ENCODE data around the gene MORC3.
"Not testable (repeated sequence)": the region's sequence is repeated elsewhere in the genome, so short reads cannot be mapped to it uniquely, and the experiment has no call there.

MORC3 gene

DNA sequence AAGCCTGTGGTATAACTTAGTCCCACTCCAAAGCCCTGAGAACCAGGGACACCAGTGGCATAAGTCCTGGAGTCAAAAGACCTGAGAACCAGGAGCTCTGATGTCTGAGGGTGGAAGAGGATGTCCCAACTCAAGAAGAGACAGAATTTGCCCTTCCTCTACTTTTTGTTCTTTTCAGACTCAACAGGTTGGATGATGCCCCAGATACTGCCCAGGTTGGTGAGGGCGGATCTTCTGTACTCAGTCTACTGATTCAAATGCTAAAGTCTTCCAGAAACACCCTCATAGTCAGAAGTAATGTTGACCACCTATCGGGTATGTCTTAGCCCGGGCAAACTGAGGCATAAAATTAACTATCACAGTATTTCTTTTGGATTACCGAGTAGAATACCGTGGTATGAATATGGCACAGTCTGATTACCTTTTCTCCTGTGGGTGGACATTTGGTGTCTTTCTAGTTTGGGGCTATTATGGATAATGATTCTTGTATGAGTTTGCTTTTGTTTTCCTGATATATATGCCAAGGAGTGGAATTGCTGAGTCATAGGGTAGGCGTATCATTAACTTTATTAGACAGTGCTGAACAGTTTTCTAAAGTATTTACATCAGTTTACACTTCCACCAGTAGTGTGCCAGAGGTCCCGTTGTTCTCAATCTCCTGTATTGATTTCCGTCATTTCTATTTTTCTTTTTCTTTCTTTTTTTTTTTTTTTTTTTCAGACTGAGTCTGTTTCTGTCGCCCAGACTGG, 62.0 kb downstream of the MORC3 start:
- no peak for DNase-seq (ENCODE audit: extremely low spot score)
- TF ChIP-seq HDGF (IDR thresholded peaks at IDR 0.05; ENCODE audit: borderline replicate concordance): no peak
- TF ChIP-seq CTBP1 (IDR thresholded peaks at IDR 0.05; ENCODE audit: borderline replicate concordance): no peak
- TF ChIP-seq SUZ12 (IDR thresholded peaks at IDR 0.05): no peak
- no peak for TF ChIP-seq ARNT (IDR thresholded peaks at IDR 0.05)
- TF ChIP-seq NFRKB (IDR thresholded peaks at IDR 0.05): no peak
- no peak for TF ChIP-seq SP1 (IDR thresholded peaks at IDR 0.05)
- TF ChIP-seq FOXM1 (IDR thresholded peaks at IDR 0.05; ENCODE audit: borderline replicate concordance): no peak
- no peak for TF ChIP-seq FOXK2 (IDR thresholded peaks at IDR 0.05)
- TF ChIP-seq ELF4 (IDR thresholded peaks at IDR 0.05): no peak
- no peak for TF ChIP-seq BHLHE40 (IDR thresholded peaks at IDR 0.05; ENCODE audit: borderline replicate concordance)
- no peak for TF ChIP-seq FOXA1 (IDR thresholded peaks at IDR 0.05)
- TF ChIP-seq TARDBP (IDR thresholded peaks at IDR 0.05): no peak
- TF ChIP-seq L3MBTL2 (conservative IDR thresholded peaks at IDR 0.05): no peak
- no peak for TF ChIP-seq LEF1 (IDR thresholded peaks at IDR 0.05; ENCODE audit: borderline replicate concordance)
- TF ChIP-seq PKNOX1 (IDR thresholded peaks at IDR 0.05): no peak
- no peak for TF ChIP-seq ZNF384 (IDR thresholded peaks at IDR 0.05)
- CTCF ChIA-PET: interaction anchor here (0.6 kb wide), 1 partner anchor 97 kb away, joined by 4 read pairs; no protein-coding TSS in a partner anchor
- POLR2A ChIA-PET: interaction anchor here (0.9 kb wide), 1 partner anchor 62 kb away, joined by 3 read pairs; the partner anchor contains the start of gene MORC3

- DNase-seq (ENCODE audit: extremely low spot score): not testable (repeated sequence)
- POLR2A ChIA-PET: interaction anchor here (0.9 kb wide), 1 partner anchor 63 kb away, joined by 3 read pairs; the partner anchor contains the start of gene MORC3
- CTCF ChIA-PET: interaction anchor here (0.6 kb wide), 1 partner anchor 98 kb away, joined by 4 read pairs; no protein-coding TSS in a partner anchor
Observed at GRCh38 chr21:36382722-36383121, 62.7 kb downstream of the MORC3 start.

GRCh38 chr21:36384885-36385232, 64.9 kb downstream of the MORC3 start:
- ChIA-PET CTCF (no interaction called here), POLR2A (interaction anchor here (0.9 to 1.3 kb wide), 2 partner anchors 8 to 65 kb away, joined by 3 to 4 read pairs; partner anchors contain the start of gene MORC3)
- no peak for DNase-seq (ENCODE audit: extremely low spot score)
- TF ChIP-seq NFRKB (IDR thresholded peaks at IDR 0.05): no peak
- no peak for TF ChIP-seq HDGF (IDR thresholded peaks at IDR 0.05; ENCODE audit: borderline replicate concordance)
- no peak for TF ChIP-seq BHLHE40 (IDR thresholded peaks at IDR 0.05; ENCODE audit: borderline replicate concordance)
- TF ChIP-seq PKNOX1 (IDR thresholded peaks at IDR 0.05): no peak

DNA sequence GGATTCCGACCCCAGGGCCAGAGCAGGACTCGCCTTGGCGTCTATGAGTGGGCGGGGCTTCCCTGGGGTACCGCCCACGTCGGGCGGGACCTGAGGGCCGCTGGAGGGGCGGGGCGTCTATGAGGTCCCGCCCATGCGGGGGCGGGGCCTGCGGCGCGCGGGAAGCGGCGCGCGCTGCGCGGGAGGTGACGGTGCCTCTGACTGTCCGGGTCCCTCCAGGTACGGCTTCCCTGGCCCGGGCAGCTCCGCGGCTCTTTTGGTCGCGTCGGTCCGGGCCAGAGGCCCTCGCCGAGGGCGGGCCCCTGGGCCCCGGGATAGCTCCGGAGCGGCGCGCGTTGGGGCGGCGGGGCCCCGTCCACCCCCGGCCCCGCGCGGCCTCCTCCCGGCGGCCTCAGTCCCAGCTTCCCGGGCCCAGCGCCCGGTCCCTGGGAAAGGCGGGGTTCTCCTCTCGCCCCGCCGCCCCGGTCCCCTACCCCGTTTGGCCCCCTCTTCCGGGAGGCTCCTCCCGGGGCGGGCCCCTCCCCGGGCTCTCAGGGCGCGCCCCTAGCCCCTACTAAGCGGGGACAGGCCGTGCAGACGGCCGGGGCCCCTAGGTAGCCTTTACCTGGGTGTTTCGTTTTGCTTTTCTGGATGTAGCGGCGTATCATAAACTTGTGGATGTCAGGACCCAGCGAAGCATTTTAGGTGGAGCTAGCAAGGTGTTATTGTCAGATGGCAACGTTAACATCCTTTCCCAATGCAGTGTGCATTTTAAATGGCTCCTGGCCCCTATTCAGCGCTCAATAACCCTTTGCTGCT, 65.4 kb downstream of the MORC3 start, which contains the start of gene CHAF1B:
CHAF1B (plus strand) TSS at position 160 of the 798 bp plus-strand sequence. CDS start 745 bp downstream, outside the sequence.
- DNase-seq (ENCODE audit: extremely low spot score): peak; percentile 99
- TF ChIP-seq TARDBP (IDR thresholded peaks at IDR 0.05) (no peak), SUZ12 (IDR thresholded peaks at IDR 0.05) (no peak), LEF1 (IDR thresholded peaks at IDR 0.05; ENCODE audit: borderline replicate concordance) (no peak), SP1 (IDR thresholded peaks at IDR 0.05) (peak; percentile 77)
- POLR2A ChIA-PET: interaction anchor here (1.3 kb wide), 1 partner anchor 9 kb away, joined by 4 read pairs; no protein-coding TSS in a partner anchor
- CTCF ChIA-PET: interaction anchor here (0.6 kb wide), 1 partner anchor 19 kb away, joined by 4 read pairs; no protein-coding TSS in a partner anchor

DNA sequence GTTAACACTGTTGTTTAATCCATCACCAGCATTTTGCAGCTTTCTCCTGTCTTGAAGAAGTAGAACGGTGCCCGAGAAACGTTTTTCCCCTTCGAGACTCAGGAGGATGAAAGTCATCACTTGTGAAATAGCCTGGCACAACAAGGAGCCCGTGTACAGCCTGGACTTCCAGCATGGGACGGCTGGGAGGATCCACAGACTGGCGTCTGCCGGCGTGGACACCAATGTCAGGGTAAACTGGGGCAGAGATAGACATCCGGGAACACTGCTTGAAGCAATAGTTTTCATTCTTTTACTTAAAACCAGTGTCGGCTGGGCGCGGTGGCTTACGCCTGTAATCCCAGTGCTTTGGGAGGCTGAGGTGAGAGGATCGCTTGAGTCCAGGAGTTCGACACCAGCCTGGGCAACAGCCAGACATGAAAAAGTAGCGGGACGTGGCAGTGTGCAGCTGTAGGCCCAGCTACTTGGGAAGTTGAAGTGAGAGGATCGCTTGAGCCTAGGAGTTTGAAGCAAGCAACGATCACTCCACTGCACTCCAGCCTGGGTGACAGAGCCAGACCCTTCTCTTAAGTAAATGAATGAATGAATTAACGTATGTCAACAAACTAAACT, 66.1 kb downstream of the MORC3 start:
- ChIA-PET POLR2A (interaction anchor here (1.3 kb wide), 1 partner anchor 10 kb away, joined by 4 read pairs; no protein-coding TSS in a partner anchor), CTCF (interaction anchor here (0.6 kb wide), 1 partner anchor 20 kb away, joined by 4 read pairs; no protein-coding TSS in a partner anchor)
- no peak for DNase-seq (ENCODE audit: extremely low spot score)
- TF ChIP-seq SUZ12 (IDR thresholded peaks at IDR 0.05) (no peak), FOXM1 (IDR thresholded peaks at IDR 0.05; ENCODE audit: borderline replicate concordance) (no peak), ELF4 (IDR thresholded peaks at IDR 0.05) (no peak), CTBP1 (IDR thresholded peaks at IDR 0.05; ENCODE audit: borderline replicate concordance) (no peak), SP1 (IDR thresholded peaks at IDR 0.05) (no peak), L3MBTL2 (conservative IDR thresholded peaks at IDR 0.05) (no peak), NFRKB (IDR thresholded peaks at IDR 0.05) (no peak), FOXK2 (IDR thresholded peaks at IDR 0.05) (no peak), FOXA1 (IDR thresholded peaks at IDR 0.05) (no peak), ARNT (IDR thresholded peaks at IDR 0.05) (no peak), TARDBP (IDR thresholded peaks at IDR 0.05) (no peak), LEF1 (IDR thresholded peaks at IDR 0.05; ENCODE audit: borderline replicate concordance) (no peak), PKNOX1 (IDR thresholded peaks at IDR 0.05) (no peak), HDGF (IDR thresholded peaks at IDR 0.05; ENCODE audit: borderline replicate concordance) (no peak), ZNF384 (IDR thresholded peaks at IDR 0.05) (no peak)

- CTCF ChIA-PET: no interaction called here
- TF ChIP-seq BHLHE40 (IDR thresholded peaks at IDR 0.05; ENCODE audit: borderline replicate concordance): no peak
- no peak for TF ChIP-seq FOXA1 (IDR thresholded peaks at IDR 0.05)
- POLR2A ChIA-PET: no interaction called here
- no peak for DNase-seq (ENCODE audit: extremely low spot score)
Observed at GRCh38 chr21:36388096-36388495, 68.1 kb downstream of the MORC3 start.
